NCI-H345 (cell line): ENCODE data around the gene OR8D2.

Experiments
- DNase-seq: peaks from one replicate; lab custom pipeline; 2025; lab: John Stamatoyannopoulos, UW

Gene OR8D2

GRCh38 chr11:124320097-124320496 lies at the start of gene OR8D2:
TSS of gene OR8D2 (minus strand) at chr11:124320197. CDS start at chr11:124320197, 0 bp downstream.
- DNase-seq = no peak

GRCh38 chr11:124359566-124359965 lies 39.6 kb upstream of the OR8D2 start:
- DNase-seq = no peak

- no peak for DNase-seq
These were observed 26.4 kb upstream of the OR8D2 start for GRCh38 chr11:124346311-124346955.

GRCh38 chr11:124344346-124344745 lies 24.3 kb upstream of the OR8D2 start:
- no peak for DNase-seq

GRCh38 chr11:124340142-124340447 lies 20.1 kb upstream of the OR8D2 start:
- DNase-seq = no peak

GRCh38 chr11:124339396-124340141 lies 19.6 kb upstream of the OR8D2 start:
- DNase-seq = no peak

GRCh38 chr11:124331873-124332272 lies 11.9 kb upstream of the OR8D2 start:
- DNase-seq = no peak

- no peak for DNase-seq
These were observed 9.9 kb upstream of the OR8D2 start for GRCh38 chr11:124329787-124330478.

- no peak for DNase-seq
These were observed 7.8 kb upstream of the OR8D2 start for GRCh38 chr11:124327775-124328174.

GRCh38 chr11:124322356-124322755 lies 2.4 kb upstream of the OR8D2 start:
- DNase-seq = no peak

GRCh38 chr11:124315052-124315451 lies 4.9 kb downstream of the OR8D2 start:
- no peak for DNase-seq

- no peak for DNase-seq
These were observed 6.1 kb downstream of the OR8D2 start, which contains the start of gene OR8D1 for GRCh38 chr11:124313849-124314248. TSS of gene OR8D1 (minus strand) at chr11:124313949. CDS start at chr11:124310766, 3,183 bp downstream.

GRCh38 chr11:124313131-124313530 lies 6.9 kb downstream of the OR8D2 start:
- DNase-seq = no peak

- no peak for DNase-seq
These were observed 8.3 kb downstream of the OR8D2 start for GRCh38 chr11:124311670-124312069.

- no peak for DNase-seq
These were observed 8.7 kb downstream of the OR8D2 start for GRCh38 chr11:124311269-124311668.

- no peak for DNase-seq
These were observed 9.3 kb downstream of the OR8D2 start for GRCh38 chr11:124310721-124311120.

GRCh38 chr11:124307093-124307492 lies 12.9 kb downstream of the OR8D2 start:
- no peak for DNase-seq

- no peak for DNase-seq
These were observed 17.5 kb downstream of the OR8D2 start for GRCh38 chr11:124302347-124303125.

GRCh38 chr11:124301548-124301947 lies 18.4 kb downstream of the OR8D2 start:
- DNase-seq = no peak

- DNase-seq = no peak
These were observed 22.1 kb downstream of the OR8D2 start for GRCh38 chr11:124297921-124298320.

- no peak for DNase-seq
These were observed 24.0 kb downstream of the OR8D2 start for GRCh38 chr11:124296016-124296415.

GRCh38 chr11:124294687-124295086 lies 25.3 kb downstream of the OR8D2 start:
- no peak for DNase-seq
